Liver (tissue), 3 donors: ENCODE measurements around the gene SHF.

Experiments used
- EGR1 ChIP-seq, 2 donors: IDR thresholded peaks; 2 replicates each; pipeline ENCODE4 v1.6.1; 2016 to 2018; ENCODE audit warnings: antibody characterized with exemption in 2 of 2, low read depth in 2 of 2
- FOXA1 ChIP-seq: IDR thresholded peaks from 2 replicates; pipeline ENCODE4 v1.6.1; 2016; ENCODE audit warnings: antibody characterized with exemption
- GABPA ChIP-seq, 2 donors: IDR thresholded peaks in 1 of 2; conservative IDR thresholded peaks in 1 of 2; 2 replicates each; pipeline ENCODE4 v1.6.1; 2016; ENCODE audit warnings: antibody characterized with exemption in 2 of 2, mild to moderate bottlenecking in 1 of 2, moderate library complexity in 1 of 2
- JUND ChIP-seq, 2 donors: IDR thresholded peaks; 2 replicates each; pipeline ENCODE4 v1.6.1; 2016; ENCODE audit warnings: antibody characterized with exemption in 2 of 2
- RAD21 ChIP-seq, 2 donors: IDR thresholded peaks; 2 replicates each; pipeline ENCODE4 v1.6.1; 2016; ENCODE audit warnings: antibody characterized with exemption in 2 of 2, mild to moderate bottlenecking in 2 of 2
- RXRA ChIP-seq, 2 donors: IDR thresholded peaks; 2 replicates each; pipeline ENCODE4 v1.6.1; 2017 to 2018; ENCODE audit warnings: antibody characterized with exemption in 2 of 2, mild to moderate bottlenecking in 1 of 2
- SP1 ChIP-seq: IDR thresholded peaks from 2 replicates; pipeline ENCODE4 v1.6.1; 2018; ENCODE audit warnings: antibody characterized with exemption, mild to moderate bottlenecking
- TAF1 ChIP-seq: conservative IDR thresholded peaks from 2 replicates; pipeline ENCODE4 v1.6.1; 2016; ENCODE audit warnings: antibody characterized with exemption, mild to moderate bottlenecking
- YY1 ChIP-seq: IDR thresholded peaks from 2 replicates; pipeline ENCODE4 v1.6.1; 2016; ENCODE audit warnings: antibody characterized with exemption, mild to moderate bottlenecking
- TF ChIP-seq, protein P1 (sequence below): fragments of 150-350 bp; IDR thresholded peaks from 2 replicates; pipeline ENCODE4 v1.5.1; 2017; ENCODE audit warnings: improper control_type of control experiment, low read depth, low read length; ENCODE audit not compliant: missing input control
- TF ChIP-seq, protein P2 (sequence below): IDR thresholded peaks from 2 replicates; pipeline ENCODE4 v1.6.1; 2016; ENCODE audit warnings: antibody characterized with exemption
- TF ChIP-seq, protein P3 (sequence below): IDR thresholded peaks from 2 replicates; pipeline ENCODE4 v1.6.1; 2016; ENCODE audit warnings: antibody characterized with exemption
- TF ChIP-seq, protein P4 (sequence below): IDR thresholded peaks from 2 replicates; pipeline ENCODE4 v1.6.1; 2016; ENCODE audit warnings: antibody characterized with exemption
- TF ChIP-seq, protein P5 (sequence below): IDR thresholded peaks from 2 replicates; pipeline ENCODE4 v1.6.1; 2016; ENCODE audit warnings: antibody characterized with exemption, mild to moderate bottlenecking
- donor health status: healthy.
- donor health status: healthy.

DNA sequence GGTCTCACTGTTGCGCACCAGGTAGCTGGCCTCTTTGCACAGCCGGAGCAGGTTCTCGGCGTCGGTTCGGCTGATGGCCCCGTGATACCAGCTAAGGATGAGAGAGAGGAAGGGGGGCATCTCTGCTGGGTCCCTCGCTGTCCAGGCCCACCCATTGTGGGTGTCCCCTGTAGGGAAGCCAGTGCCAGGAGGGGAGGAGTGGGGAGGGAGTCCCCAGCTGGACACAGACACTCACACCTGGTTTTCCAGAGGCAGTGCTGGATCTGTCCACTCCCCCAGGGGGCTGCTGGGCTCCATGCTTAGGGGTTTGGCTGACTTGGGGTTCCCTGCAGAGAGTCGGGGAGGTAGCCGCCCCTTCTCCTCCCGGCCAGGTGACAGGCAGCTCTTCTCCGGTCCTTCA, 15.9 kb downstream of the SHF start:
- TF ChIP-seq, protein P1, sequence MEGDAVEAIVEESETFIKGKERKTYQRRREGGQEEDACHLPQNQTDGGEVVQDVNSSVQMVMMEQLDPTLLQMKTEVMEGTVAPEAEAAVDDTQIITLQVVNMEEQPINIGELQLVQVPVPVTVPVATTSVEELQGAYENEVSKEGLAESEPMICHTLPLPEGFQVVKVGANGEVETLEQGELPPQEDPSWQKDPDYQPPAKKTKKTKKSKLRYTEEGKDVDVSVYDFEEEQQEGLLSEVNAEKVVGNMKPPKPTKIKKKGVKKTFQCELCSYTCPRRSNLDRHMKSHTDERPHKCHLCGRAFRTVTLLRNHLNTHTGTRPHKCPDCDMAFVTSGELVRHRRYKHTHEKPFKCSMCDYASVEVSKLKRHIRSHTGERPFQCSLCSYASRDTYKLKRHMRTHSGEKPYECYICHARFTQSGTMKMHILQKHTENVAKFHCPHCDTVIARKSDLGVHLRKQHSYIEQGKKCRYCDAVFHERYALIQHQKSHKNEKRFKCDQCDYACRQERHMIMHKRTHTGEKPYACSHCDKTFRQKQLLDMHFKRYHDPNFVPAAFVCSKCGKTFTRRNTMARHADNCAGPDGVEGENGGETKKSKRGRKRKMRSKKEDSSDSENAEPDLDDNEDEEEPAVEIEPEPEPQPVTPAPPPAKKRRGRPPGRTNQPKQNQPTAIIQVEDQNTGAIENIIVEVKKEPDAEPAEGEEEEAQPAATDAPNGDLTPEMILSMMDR: no peak
- TF ChIP-seq, protein P2, sequence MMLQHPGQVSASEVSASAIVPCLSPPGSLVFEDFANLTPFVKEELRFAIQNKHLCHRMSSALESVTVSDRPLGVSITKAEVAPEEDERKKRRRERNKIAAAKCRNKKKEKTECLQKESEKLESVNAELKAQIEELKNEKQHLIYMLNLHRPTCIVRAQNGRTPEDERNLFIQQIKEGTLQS: no peak
- TF ChIP-seq JUND (IDR thresholded peaks at IDR 0.05) (no peak), EGR1 (IDR thresholded peaks at IDR 0.05; ENCODE audit: low read depth in 2 of 2) (no peak), SP1 (no peak), RXRA (IDR thresholded peaks at IDR 0.05) (no peak), RAD21 (IDR thresholded peaks at IDR 0.05) (no peak), TAF1 (no peak), FOXA1 (no peak), YY1 (no peak), GABPA (IDR thresholded peaks at IDR 0.05 in 1 of 2, conservative IDR thresholded peaks at IDR 0.05 in 1 of 2) (no peak)
- TF ChIP-seq, protein P3, sequence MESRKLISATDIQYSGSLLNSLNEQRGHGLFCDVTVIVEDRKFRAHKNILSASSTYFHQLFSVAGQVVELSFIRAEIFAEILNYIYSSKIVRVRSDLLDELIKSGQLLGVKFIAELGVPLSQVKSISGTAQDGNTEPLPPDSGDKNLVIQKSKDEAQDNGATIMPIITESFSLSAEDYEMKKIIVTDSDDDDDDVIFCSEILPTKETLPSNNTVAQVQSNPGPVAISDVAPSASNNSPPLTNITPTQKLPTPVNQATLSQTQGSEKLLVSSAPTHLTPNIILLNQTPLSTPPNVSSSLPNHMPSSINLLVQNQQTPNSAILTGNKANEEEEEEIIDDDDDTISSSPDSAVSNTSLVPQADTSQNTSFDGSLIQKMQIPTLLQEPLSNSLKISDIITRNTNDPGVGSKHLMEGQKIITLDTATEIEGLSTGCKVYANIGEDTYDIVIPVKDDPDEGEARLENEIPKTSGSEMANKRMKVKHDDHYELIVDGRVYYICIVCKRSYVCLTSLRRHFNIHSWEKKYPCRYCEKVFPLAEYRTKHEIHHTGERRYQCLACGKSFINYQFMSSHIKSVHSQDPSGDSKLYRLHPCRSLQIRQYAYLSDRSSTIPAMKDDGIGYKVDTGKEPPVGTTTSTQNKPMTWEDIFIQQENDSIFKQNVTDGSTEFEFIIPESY: no peak
- TF ChIP-seq, protein P4, sequence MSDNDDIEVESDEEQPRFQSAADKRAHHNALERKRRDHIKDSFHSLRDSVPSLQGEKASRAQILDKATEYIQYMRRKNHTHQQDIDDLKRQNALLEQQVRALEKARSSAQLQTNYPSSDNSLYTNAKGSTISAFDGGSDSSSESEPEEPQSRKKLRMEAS: no peak
- TF ChIP-seq, protein P5, sequence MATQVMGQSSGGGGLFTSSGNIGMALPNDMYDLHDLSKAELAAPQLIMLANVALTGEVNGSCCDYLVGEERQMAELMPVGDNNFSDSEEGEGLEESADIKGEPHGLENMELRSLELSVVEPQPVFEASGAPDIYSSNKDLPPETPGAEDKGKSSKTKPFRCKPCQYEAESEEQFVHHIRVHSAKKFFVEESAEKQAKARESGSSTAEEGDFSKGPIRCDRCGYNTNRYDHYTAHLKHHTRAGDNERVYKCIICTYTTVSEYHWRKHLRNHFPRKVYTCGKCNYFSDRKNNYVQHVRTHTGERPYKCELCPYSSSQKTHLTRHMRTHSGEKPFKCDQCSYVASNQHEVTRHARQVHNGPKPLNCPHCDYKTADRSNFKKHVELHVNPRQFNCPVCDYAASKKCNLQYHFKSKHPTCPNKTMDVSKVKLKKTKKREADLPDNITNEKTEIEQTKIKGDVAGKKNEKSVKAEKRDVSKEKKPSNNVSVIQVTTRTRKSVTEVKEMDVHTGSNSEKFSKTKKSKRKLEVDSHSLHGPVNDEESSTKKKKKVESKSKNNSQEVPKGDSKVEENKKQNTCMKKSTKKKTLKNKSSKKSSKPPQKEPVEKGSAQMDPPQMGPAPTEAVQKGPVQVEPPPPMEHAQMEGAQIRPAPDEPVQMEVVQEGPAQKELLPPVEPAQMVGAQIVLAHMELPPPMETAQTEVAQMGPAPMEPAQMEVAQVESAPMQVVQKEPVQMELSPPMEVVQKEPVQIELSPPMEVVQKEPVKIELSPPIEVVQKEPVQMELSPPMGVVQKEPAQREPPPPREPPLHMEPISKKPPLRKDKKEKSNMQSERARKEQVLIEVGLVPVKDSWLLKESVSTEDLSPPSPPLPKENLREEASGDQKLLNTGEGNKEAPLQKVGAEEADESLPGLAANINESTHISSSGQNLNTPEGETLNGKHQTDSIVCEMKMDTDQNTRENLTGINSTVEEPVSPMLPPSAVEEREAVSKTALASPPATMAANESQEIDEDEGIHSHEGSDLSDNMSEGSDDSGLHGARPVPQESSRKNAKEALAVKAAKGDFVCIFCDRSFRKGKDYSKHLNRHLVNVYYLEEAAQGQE: no peak
